Endodermal cell (in vitro differentiated cells): ENCODE measurements around the gene SELENOM. TPM values are rescaled to one million over a fixed set of nuclear protein-coding genes. Genes with fewer than 3 reads are reported as not detected.
A peak's percentile ranks its signal among the peaks of the same experiment; 100 is the strongest.

ENCODE experiments used
- DNase-seq: peaks from one replicate; pipeline ENCODE4 v3.0.0-alpha.2; 2017
- H3K27ac ChIP-seq: 2 replicates; pipeline ENCODE4 v1.5.1; 2013; ENCODE audit warnings: mild to moderate bottlenecking, low read depth, low read length, moderate library complexity
- H3K27me3 ChIP-seq: 2 replicates; pipeline ENCODE4 v1.6.1; 2013; ENCODE audit warnings: mild to moderate bottlenecking, low read length, moderate library complexity; ENCODE audit not compliant: insufficient read depth, control insufficient read depth, poor library complexity, severe bottlenecking
- H3K36me3 ChIP-seq: 2 replicates; pipeline ENCODE4 v1.7.0; 2013; ENCODE audit warnings: mild to moderate bottlenecking, low read length, moderate library complexity; ENCODE audit not compliant: control insufficient read depth, insufficient read depth
- H3K4me1 ChIP-seq: one replicate; pipeline ENCODE4 v1.7.0; 2013; ENCODE audit warnings: low read length; ENCODE audit not compliant: control insufficient read depth, insufficient read depth
- H3K4me3 ChIP-seq: 2 replicates; pipeline ENCODE4 v1.5.1; 2013; ENCODE audit warnings: mild to moderate bottlenecking, low read length, moderate library complexity
- H3K9ac ChIP-seq: 2 replicates; pipeline ENCODE4 v1.6.1; 2013; ENCODE audit warnings: mild to moderate bottlenecking, low read length, moderate library complexity; ENCODE audit not compliant: poor library complexity, severe bottlenecking; ENCODE audit errors: extremely low read depth
- H3K9me3 ChIP-seq: 2 replicates; pipeline ENCODE4 v1.6.1; 2013; ENCODE audit warnings: mild to moderate bottlenecking, low read length, moderate library complexity; ENCODE audit not compliant: control insufficient read depth
- H3K27ac Mint-ChIP-seq: 2 replicates; pipeline ENCODE4 v1.8.0; 2020; ENCODE audit warnings: mixed read lengths
- H3K27me3 Mint-ChIP-seq: 2 replicates; pipeline ENCODE4 v1.8.0; 2021; ENCODE audit warnings: mild to moderate bottlenecking, mixed read lengths; ENCODE audit not compliant: insufficient read depth
- H3K36me3 Mint-ChIP-seq: 2 replicates; pipeline ENCODE4 v1.8.0; 2020; ENCODE audit warnings: low read depth, mixed read lengths
- H3K4me1 Mint-ChIP-seq: 2 replicates; pipeline ENCODE4 v1.8.0; 2020; ENCODE audit warnings: mixed read lengths
- H3K4me3 Mint-ChIP-seq: 2 replicates; pipeline ENCODE4 v1.8.0; 2020; ENCODE audit warnings: mild to moderate bottlenecking, moderate library complexity, mixed read lengths
- H3K9me3 Mint-ChIP-seq: 2 replicates; pipeline ENCODE4 v1.8.0; 2020; ENCODE audit warnings: mild to moderate bottlenecking, mixed read lengths
- CTCF ChIP-seq: fragments of 200-600 bp; sonication (generic); conservative IDR thresholded peaks from 2 replicates; pipeline ENCODE4 v1.5.0; 2021; ENCODE audit warnings: antibody characterized with exemption, mild to moderate bottlenecking
- WGBS, 2 experiments: methylation state at CpG; one replicate each; pipeline versions ENCODE4 v1.1.5 to v1.1.7; 2013; ENCODE audit warnings: missing lambda C conversion rate in 2 of 2, mixed read lengths in 1 of 2; ENCODE audit not compliant: insufficient coverage in 1 of 2, insufficient read length in 1 of 2; 5-methylcytosine and 5-hydroxymethylcytosine counted together
- total RNA-seq, 2 donors: library from RNA; stranded (reverse); fragmentation: NEBNext Ultra II Directional in 1 of 2; extraction: Animal tissue kit (Norgen Biotek cat#: 25700) in 1 of 2; gene quantifications; 2 replicates in 1 of 2; 3 replicates in 1 of 2; pipeline ENCODE4 v1.2.1, GENCODE V29; 2021

Gene SELENOM
- total RNA-seq, 2 donors from 2014 or later, result 8.0 to 10.4 TPM

- H3K9me3 Mint-ChIP-seq, result no peaks in the 10 kb centered on the region
- no peaks in the 10 kb centered on the region for H3K9me3 ChIP-seq
- DNase-seq, result peak; percentile 30
- peaks cover 7% of the 10 kb centered on the region for H3K36me3 Mint-ChIP-seq
- no peaks in the 10 kb centered on the region for H3K27me3 Mint-ChIP-seq
- no peak overlapping the region for H3K4me3 Mint-ChIP-seq
- no peaks in the 10 kb centered on the region for H3K4me1 ChIP-seq
- H3K4me1 Mint-ChIP-seq, result no peaks in the 10 kb centered on the region
- H3K27ac Mint-ChIP-seq, result no peak overlapping the region
- WGBS, 2 experiments, result 91 to 92% methylated on average over 8 to 14 of the region's 15 CpGs
- no peak for TF ChIP-seq CTCF
- H3K4me3 ChIP-seq, result no peak overlapping the region
- H3K9ac ChIP-seq, result no peak overlapping the region
- no peaks in the 10 kb centered on the region for H3K27me3 ChIP-seq
- H3K27ac ChIP-seq, result no peak overlapping the region
- no peaks in the 10 kb centered on the region for H3K36me3 ChIP-seq
Measured at GRCh38 chr22:31090217-31091085, 16.9 kb downstream of the SELENOM start.

- 78 to 85% methylated on average over 4 to 9 of the region's 9 CpGs for WGBS, 2 experiments
- no peak overlapping the region for H3K4me3 Mint-ChIP-seq
- Histone ChIP-seq H3K27ac (no peak overlapping the region), H3K27me3 (no peaks in the 10 kb centered on the region), H3K4me1 (no peaks in the 10 kb centered on the region), H3K9ac (no peak overlapping the region), H3K9me3 (no peaks in the 10 kb centered on the region), H3K36me3 (no peaks in the 10 kb centered on the region), H3K4me3 (no peak overlapping the region)
- no peak overlapping the region for H3K27ac Mint-ChIP-seq
- H3K36me3 Mint-ChIP-seq, result peaks cover 3% of the 10 kb centered on the region
- H3K9me3 Mint-ChIP-seq, result no peaks in the 10 kb centered on the region
- TF ChIP-seq CTCF, result peak; percentile 86
- no peaks in the 10 kb centered on the region for H3K27me3 Mint-ChIP-seq
- peak; percentile 76 for DNase-seq
- H3K4me1 Mint-ChIP-seq, result peaks cover 2% of the 10 kb centered on the region
Measured at GRCh38 chr22:31089160-31090100, 17.9 kb downstream of the SELENOM start.

GRCh38 chr22:31088233-31088986 is 19.0 kb downstream of the SELENOM start:
- H3K36me3 Mint-ChIP-seq, result peaks cover 3% of the 10 kb centered on the region
- Histone ChIP-seq H3K4me1 (peaks cover 5% of the 10 kb centered on the region), H3K9ac (no peak overlapping the region), H3K27ac (no peak overlapping the region), H3K4me3 (no peak overlapping the region), H3K36me3 (no peaks in the 10 kb centered on the region), H3K9me3 (no peaks in the 10 kb centered on the region), H3K27me3 (no peaks in the 10 kb centered on the region)
- 95% methylated on average over 19 to 26 of the region's 26 CpGs for WGBS, 2 experiments
- H3K4me3 Mint-ChIP-seq, result no peak overlapping the region
- H3K4me1 Mint-ChIP-seq, result peaks cover 12% of the 10 kb centered on the region
- H3K9me3 Mint-ChIP-seq, result no peaks in the 10 kb centered on the region
- H3K27me3 Mint-ChIP-seq, result no peaks in the 10 kb centered on the region
- no peak overlapping the region for H3K27ac Mint-ChIP-seq
- DNase-seq, result no peak
- no peak for TF ChIP-seq CTCF
